ENCODE measurements around the gene ZC3H13.

DNA sequence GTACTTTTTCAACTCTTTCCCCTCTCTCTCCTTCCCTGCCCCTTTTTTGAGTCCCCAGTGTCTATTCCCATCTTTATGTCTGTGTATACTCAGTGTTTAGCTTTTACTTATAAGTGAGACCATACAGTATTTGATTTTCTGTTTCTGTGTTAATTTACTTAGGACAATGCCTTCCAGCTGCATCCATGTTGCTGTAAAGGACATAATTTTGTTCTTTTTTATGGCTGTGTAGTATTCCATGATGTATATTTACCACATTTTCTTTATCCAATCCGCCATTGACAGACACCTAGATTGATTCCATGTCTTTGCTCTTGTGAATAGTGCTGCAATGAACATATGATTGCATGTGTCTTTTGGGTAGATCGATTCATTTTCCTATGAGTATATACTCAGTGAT is 10.7 kb upstream of the ZC3H13 start:
- TF ChIP-seq, protein P1, sequence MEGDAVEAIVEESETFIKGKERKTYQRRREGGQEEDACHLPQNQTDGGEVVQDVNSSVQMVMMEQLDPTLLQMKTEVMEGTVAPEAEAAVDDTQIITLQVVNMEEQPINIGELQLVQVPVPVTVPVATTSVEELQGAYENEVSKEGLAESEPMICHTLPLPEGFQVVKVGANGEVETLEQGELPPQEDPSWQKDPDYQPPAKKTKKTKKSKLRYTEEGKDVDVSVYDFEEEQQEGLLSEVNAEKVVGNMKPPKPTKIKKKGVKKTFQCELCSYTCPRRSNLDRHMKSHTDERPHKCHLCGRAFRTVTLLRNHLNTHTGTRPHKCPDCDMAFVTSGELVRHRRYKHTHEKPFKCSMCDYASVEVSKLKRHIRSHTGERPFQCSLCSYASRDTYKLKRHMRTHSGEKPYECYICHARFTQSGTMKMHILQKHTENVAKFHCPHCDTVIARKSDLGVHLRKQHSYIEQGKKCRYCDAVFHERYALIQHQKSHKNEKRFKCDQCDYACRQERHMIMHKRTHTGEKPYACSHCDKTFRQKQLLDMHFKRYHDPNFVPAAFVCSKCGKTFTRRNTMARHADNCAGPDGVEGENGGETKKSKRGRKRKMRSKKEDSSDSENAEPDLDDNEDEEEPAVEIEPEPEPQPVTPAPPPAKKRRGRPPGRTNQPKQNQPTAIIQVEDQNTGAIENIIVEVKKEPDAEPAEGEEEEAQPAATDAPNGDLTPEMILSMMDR (IDR thresholded peaks at IDR 0.05; ENCODE audit: low read depth, low read length, poor library complexity, severe bottlenecking): no peak
- no peak for TF ChIP-seq EZH2phosphoT487 (IDR thresholded peaks at IDR 0.05; ENCODE audit: borderline replicate concordance, low read length)

All from DOHH2 (cell line).